NCI-H2081 (cell line): ENCODE results near the gene GAB4.
"Not testable (repeated sequence)": the region's sequence is repeated elsewhere in the genome, so short reads cannot be mapped to it uniquely, and the experiment has no call there.

Experiments used
- DNase-seq, 2 experiments: peaks; one replicate each; lab custom pipeline; 2025; lab: John Stamatoyannopoulos, UW

GAB4 gene

GRCh38 chr22:17007852-17008731 lies at the start of gene GAB4:
GAB4 (minus strand) TSS chr22:17008222; CDS start chr22:17008114, 108 bp downstream.
- no peak for DNase-seq

- no peak for DNase-seq
These were observed 48.8 kb upstream of the GAB4 start for GRCh38 chr22:17056807-17057206.

GRCh38 chr22:17056058-17056457 lies 48.0 kb upstream of the GAB4 start:
- DNase-seq: no peak

GRCh38 chr22:17047656-17048055 lies 39.6 kb upstream of the GAB4 start:
- DNase-seq: no peak

GRCh38 chr22:17046566-17047348 lies 38.7 kb upstream of the GAB4 start:
- no peak for DNase-seq

- no peak for DNase-seq
These were observed 35.5 kb upstream of the GAB4 start for GRCh38 chr22:17043521-17043920.

- not testable (repeated sequence) for DNase-seq
These were observed 29.1 kb upstream of the GAB4 start for GRCh38 chr22:17036842-17037711.

GRCh38 chr22:17035976-17036841 lies 28.2 kb upstream of the GAB4 start:
- DNase-seq: not testable (repeated sequence)

GRCh38 chr22:17035246-17035645 lies 27.2 kb upstream of the GAB4 start:
- no peak for DNase-seq

GRCh38 chr22:17034532-17034931 lies 26.5 kb upstream of the GAB4 start:
- not testable (repeated sequence) for DNase-seq

- not testable (repeated sequence) for DNase-seq
These were observed 24.3 kb upstream of the GAB4 start for GRCh38 chr22:17032277-17032676.

- DNase-seq: not testable (repeated sequence)
These were observed 16.4 kb upstream of the GAB4 start for GRCh38 chr22:17024380-17024779.

- not testable (repeated sequence) for DNase-seq
These were observed 7.5 kb upstream of the GAB4 start for GRCh38 chr22:17015552-17015951.

- DNase-seq: not testable (repeated sequence)
These were observed 6.0 kb upstream of the GAB4 start for GRCh38 chr22:17014101-17014440.

- DNase-seq: no peak
These were observed 5.5 kb upstream of the GAB4 start for GRCh38 chr22:17013396-17014100.

- no peak for DNase-seq
These were observed 4.2 kb upstream of the GAB4 start for GRCh38 chr22:17012267-17012666.

- DNase-seq: no peak
These were observed 1.7 kb upstream of the GAB4 start for GRCh38 chr22:17009640-17010291.

GRCh38 chr22:17007257-17007656 lies 765 bp downstream of the GAB4 start:
- no peak for DNase-seq

GRCh38 chr22:16989915-16990314 lies 18.1 kb downstream of the GAB4 start:
- DNase-seq: no peak

GRCh38 chr22:16988257-16988656 lies 19.8 kb downstream of the GAB4 start:
- no peak for DNase-seq
